ENCODE measurements around the gene KDM4B. TPM values are rescaled to one million over a fixed set of nuclear protein-coding genes. Genes with fewer than 3 reads are reported as not detected.

Gene KDM4B
- total and polyA plus RNA-seq, 2 of the 8 experiments (the other 6 are each of a cell fraction or from before 2014, with no cell fraction given), result 12.0 to 31.9 TPM

GRCh38 chr19:5133986-5134595, 165.2 kb downstream of the KDM4B start:
- Histone ChIP-seq H4K5ac (ENCODE audit: insufficient read length, low read depth, low read length) (no peak overlapping the region), H4K8ac (ENCODE audit: extremely low read depth, insufficient read depth, low read length) (no peak overlapping the region; the same call in 1 of the 2 replicates), H2BK5ac (ENCODE audit: low read depth, low read length) (peak overlapping the region; percentile 66; the same call in 1 of the 2 replicates), H3K18ac (ENCODE audit: extremely low read depth, low read length) (no peak overlapping the region), H2AFZ (ENCODE audit: low read length) (no peak overlapping the region), H2BK120ac (replicated peaks; ENCODE audit: low read depth, low read length) (no peak overlapping the region), H3K4me1 (replicated peaks in 1 of 4; ENCODE audit: control insufficient read depth in 3 of 4, insufficient read depth in 4 of 4, low read length in 3 of 4) (peaks cover 0 to 26% (median 21%) of the 10 kb centered on the region in 4 experiments; a peak in 6 of 7 replicates), H2BK20ac (ENCODE audit: low read length) (no peak overlapping the region), H3K23me2 (ENCODE audit: low read depth, low read length) (no peaks in the 10 kb centered on the region), H3K4ac (replicated peaks; ENCODE audit: insufficient read length, low read depth, low read length) (no peak overlapping the region), H3K14ac (ENCODE audit: insufficient read length) (no peak overlapping the region), H3K4me3 (ENCODE audit: extremely low read depth in 1 of 4, insufficient read depth in 2 of 4, low read depth in 3 of 4, low read length in 4 of 4) (no peak overlapping the region), H3K4me2 (ENCODE audit: insufficient read depth in 1 of 2, low read depth in 2 of 2, low read length in 2 of 2) (no peak overlapping the region), H3K79me2 (ENCODE audit: control insufficient read depth in 1 of 2, insufficient read depth in 2 of 2, low read length in 2 of 2) (no peaks in the 10 kb centered on the region), H2BK15ac (ENCODE audit: low read length) (no peak overlapping the region), H3K23ac (ENCODE audit: insufficient read length) (no peak overlapping the region), H2BK12ac (ENCODE audit: low read depth, low read length) (no peak overlapping the region), H3K56ac (replicated peaks; ENCODE audit: insufficient read length, low read depth, low read length) (no peak overlapping the region), H4K91ac (replicated peaks; ENCODE audit: insufficient read length, low read length) (no peak overlapping the region), H3K27ac (ENCODE audit: low read depth, low read length) (no peak overlapping the region), H3K9me3 (ENCODE audit: insufficient read depth in 2 of 2, low read depth in 1 of 2, low read length in 1 of 2) (no peaks in the 10 kb centered on the region), H3K36me3 (ENCODE audit: control insufficient read depth in 2 of 4, insufficient read depth in 4 of 4, low read length in 3 of 4) (peaks cover 5 to 14% (median 9%) of the 10 kb centered on the region in 4 experiments; a peak in 4 of 8 replicates), H4K20me1 (replicated peaks in 1 of 2; ENCODE audit: control insufficient read depth in 1 of 2, insufficient read depth in 2 of 2, low read length in 2 of 2) (peaks cover 0 to 1% of the 10 kb centered on the region in 2 experiments), H3K27me3 (replicated peaks in 1 of 4; ENCODE audit: control insufficient read depth in 3 of 4, extremely low read depth in 1 of 4, insufficient read depth in 3 of 4, low read length in 3 of 4) (no peaks in the 10 kb centered on the region), H3K9ac (replicated peaks in 1 of 4; ENCODE audit: extremely low read depth in 1 of 4, low read depth in 3 of 4, low read length in 3 of 4) (no peak overlapping the region), H2AK5ac (ENCODE audit: low read depth, low read length) (no peak overlapping the region), H3K79me1 (ENCODE audit: low read depth, low read length) (no peaks in the 10 kb centered on the region)
- WGBS, 2 experiments (ENCODE audit: extremely low coverage in 1 of 2, insufficient coverage in 1 of 2, insufficient read length in 1 of 2, insufficient replicate concordance in 2 of 2, low coverage in 1 of 2, low lambda C conversion rate in 2 of 2, missing lambda C conversion rate in 1 of 2), result 94% methylated on average over 24 of the region's 30 CpGs; no CpG with 5 or more reads in 1 of the 2 experiments
- FAIRE-seq, result no peak
- TF ChIP-seq CHD1 (IDR thresholded peaks at IDR 0.05; ENCODE audit: low read depth, low read length), result no peak
- TF ChIP-seq KDM4A (IDR thresholded peaks at IDR 0.05; ENCODE audit: low read depth, low read length, severe bottlenecking), result no peak
- TF ChIP-seq POLR2A (IDR thresholded peaks at IDR 0.05; ENCODE audit: control extremely low read depth in 1 of 2, low read depth in 2 of 2, low read length in 2 of 2), result no peak
- DNase-seq (ENCODE audit: low read depth in 1 of 2, low spot score in 2 of 2), result no peak
- ChIA-PET POLR2A (ENCODE audit: partially characterized antibody) (interaction anchor here (1.2 kb wide), 1 partner anchor 22 kb away, joined by 3 read pairs; no protein-coding TSS in a partner anchor), CTCF (ENCODE audit: partially characterized antibody) (interaction anchor here (1.0 to 2.4 kb wide), 10 partner anchors 12 to 96 kb away, joined by 3 to 12 read pairs (median 4); no protein-coding TSS in a partner anchor)
